T1000 (cell line): ENCODE results near the gene CACNA2D4.

Experiments used
- DNase-seq: peaks from one replicate; lab custom pipeline; 2025; ENCODE audit warnings: mixed read lengths; lab: John Stamatoyannopoulos, UW

CACNA2D4 gene

DNA sequence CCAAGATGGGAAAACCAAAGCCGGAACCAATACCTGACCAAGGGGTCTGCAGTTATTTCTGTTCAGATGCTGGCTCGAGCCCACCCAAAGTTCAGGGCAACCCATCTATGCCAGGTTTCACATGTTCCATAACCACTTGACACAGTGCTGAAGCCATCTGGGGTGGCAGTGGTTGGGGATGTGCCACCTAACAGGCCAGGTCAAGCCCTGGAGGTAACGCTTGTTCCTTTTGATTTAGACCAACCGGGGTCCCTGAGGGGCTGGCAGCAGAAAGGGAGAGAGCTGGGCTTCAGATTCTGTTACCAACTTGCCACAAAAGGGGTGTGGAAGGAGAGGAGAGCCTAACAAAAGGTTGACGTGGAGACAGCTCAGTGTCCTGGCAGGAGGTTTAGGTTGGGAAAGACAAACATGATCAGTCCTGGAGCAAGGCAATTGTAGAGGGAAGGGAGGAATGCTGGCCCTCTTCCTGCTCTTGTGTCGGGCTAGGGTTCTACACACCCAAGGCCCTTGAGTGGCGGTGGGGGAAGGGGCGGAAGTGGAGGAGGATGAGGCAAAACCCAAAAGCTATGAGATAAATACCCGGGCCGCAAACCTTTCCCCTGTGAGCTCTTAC lies 31.9 kb downstream of the CACNA2D4 start:
- DNase-seq = no peak

DNA sequence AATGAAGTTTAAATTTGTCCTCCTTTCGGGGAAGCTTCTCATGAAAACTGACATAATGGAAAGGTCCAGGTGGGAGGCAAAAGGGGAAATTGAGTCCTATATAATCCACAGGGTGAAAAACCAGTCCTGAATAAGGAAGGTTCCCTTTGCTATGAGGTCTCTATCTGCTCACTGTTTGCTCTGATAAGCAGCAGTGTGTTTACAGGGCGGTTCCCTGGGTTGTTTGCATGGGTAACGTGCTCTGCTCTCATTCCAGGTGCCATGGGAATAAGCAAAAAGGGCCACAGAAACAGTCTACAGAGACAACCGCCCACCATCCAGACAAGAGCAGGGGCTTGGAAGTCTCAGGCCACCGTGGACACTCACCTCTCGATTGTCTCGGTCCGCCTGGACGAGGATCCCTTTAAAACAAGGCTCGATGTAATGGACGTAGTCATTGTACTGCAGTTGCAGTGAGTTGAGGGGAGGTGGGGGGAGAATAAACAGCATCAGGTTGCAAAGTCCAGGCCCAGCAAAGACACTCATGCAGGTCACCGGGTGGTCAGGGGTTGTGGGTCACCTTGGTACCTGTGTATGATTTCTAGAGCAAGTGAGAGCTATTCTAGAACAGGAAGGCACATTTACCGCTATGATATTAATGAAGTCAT lies 32.7 kb downstream of the CACNA2D4 start:
- DNase-seq = no peak

DNA sequence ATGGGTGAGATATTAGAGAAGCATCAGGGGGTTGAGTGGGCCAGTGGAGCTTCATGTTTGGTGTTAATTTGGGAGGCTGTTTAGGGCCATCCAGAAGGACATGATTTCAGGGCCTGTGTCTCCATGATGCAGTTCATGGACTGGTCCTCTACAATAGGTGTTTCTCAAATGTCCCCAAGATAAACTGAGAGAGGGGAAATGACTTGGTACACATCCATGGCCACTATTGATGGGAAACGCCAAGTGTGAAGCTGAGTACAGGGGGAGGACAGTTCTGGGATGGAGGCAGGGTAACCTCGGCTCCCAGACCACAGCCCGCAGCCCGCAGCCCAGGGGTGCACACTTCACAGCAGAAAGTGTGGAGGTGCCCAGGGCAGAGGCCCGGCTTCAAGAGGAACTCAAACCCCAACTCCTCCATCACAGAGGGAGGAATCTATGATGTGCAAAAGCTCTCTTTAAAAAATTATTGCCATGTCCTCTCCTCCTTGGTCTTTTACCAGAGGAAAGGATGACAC lies 33.3 kb downstream of the CACNA2D4 start:
- no peak for DNase-seq

DNA sequence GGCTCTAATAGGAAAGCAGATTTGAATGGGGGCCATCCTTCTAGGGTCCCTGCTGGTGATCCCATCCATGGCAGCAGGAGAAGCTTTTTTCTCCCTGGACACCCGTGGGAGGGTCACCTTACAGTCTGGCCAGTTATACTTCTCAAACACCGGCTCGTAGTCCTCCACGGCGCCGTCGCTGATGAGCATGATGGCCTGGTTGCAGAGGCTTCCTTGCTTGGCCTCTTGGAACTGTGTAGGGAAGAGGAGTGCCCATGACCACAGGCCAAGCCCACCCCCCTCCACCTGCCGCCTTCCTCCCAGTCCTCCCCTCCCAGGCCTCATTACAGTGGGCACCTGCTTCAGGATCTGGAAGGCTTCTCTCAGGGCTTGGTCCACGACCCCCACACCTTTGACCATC lies 33.8 kb downstream of the CACNA2D4 start:
- DNase-seq = no peak

DNA sequence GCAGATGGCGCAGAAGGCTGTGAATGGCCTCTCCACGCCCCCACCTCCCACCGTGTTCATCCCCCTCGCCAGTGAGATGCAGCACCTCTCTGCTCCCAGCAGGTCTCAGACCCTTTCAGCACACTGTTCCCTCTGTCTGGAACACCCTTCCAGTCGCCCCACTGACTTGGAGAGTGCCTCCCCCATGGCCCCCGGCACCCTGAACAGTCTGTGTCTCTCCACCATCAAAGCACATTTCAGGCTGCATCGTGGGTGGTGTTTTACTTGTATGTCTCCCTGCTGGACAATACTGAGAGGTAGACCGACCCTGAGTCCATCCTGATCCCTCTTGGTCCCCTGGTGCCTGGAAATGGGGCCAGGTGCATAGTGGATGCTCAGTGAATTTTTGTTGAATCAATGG lies 34.9 kb downstream of the CACNA2D4 start:
- no peak for DNase-seq

DNA sequence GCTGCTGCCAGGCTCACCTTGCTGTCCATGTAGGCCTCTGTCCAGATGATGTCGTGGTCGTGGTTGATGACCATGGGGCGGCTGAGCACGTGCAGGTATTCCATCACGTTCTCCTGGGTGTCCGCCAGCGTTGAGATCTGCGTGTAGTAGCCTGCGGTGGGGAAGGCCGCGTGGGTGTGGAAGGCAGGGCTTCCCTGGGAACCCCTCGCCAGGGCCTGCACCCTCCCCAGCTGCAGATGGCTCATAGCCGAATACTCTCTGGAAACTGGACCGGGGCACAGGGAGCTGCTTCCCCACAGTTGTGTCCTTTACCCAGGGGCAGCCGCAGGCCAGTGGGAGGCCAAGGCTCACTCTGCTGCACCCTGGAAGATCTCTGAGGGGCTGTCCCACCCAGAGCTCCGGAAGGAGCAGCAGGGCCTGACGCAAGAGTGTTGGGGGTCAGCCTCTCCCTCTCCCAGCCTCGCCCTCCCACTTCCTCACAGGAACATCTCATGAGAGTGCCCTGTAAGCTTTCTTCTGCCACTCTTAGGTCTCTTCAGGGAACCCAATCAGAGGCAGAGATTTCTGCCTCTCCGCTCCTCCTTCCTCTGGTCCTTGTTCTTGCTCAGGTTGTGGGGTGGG lies 35.5 kb downstream of the CACNA2D4 start:
- DNase-seq = no peak

DNA sequence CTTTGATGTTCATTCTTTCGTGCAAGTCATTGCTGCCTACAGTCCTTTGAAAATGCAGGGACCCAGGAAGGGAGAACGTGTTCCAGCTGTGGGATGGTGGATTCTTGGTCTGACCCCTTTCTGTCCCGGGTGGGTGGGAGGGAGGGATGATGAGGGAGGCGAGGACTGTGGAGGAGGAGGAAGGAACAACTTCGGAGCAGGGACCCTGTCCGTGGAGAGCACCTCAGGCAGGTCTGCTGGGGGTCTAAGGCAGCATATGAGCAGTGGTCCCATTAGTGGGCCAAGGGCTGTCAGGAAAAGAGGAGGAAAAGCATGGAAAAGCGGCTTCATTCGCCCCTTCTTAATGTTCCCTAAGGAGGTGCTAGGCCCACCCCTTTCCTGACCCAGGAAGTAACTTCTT lies 36.0 kb downstream of the CACNA2D4 start:
- DNase-seq = no peak

DNA sequence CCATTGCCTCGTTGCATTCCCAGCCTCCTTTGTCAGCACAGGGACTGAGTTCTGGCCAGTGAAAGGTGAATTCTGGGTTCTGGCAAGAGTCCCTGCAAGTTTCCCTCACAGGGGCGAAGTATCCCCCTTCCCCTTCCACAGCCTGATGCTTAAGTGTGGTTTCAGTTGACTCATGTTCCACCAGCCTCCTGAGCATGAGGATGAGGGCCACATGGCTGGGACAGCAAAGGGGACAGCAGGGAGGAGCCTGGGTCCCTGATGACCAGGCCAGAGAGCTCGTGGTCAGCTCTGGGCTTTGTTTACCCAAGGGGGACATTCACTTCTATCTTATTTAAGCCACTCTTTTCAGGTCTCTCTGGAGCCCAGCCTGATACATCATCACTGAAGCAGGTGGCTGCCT lies 36.5 kb downstream of the CACNA2D4 start:
- DNase-seq = no peak

DNA sequence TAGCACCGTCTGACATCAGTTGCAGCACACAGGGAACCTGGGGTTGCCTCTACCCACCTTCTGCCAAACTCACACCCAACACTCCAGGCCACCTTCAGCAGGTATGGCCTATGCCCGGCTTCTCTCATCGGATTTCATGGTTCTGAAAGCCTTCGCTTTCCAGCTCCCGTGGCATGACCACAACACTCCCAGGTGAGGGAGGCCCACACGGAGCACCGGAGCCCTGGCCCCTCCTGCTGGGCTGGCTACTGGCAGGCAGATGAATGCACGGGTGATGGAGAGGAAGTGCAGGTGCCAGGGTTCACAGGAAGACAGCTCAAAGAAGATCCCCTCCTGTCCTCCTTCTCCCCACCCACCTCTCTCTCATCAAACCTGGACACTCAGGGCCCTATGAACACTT lies 37.2 kb downstream of the CACNA2D4 start:
- no peak for DNase-seq

DNA sequence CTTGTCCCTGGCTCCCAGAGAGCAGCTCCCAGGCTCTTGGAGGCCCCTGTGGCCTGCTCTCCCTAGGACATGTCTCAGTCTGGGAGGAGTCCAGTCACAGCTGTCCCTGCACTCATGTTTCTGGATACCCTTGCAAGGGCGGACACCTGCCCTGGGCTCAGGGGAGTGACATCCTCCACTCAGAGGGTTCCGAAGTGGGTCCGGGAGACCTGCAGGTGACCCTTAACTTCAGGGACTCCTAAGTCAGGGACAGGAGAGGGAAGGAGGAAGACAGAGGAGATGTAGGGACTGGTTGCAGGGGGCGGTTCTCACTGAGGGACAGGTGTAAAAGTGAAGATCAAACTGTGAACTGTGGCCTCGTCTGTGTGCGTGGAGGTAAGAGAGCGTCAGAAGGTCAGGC lies 37.6 kb downstream of the CACNA2D4 start:
- no peak for DNase-seq

DNA sequence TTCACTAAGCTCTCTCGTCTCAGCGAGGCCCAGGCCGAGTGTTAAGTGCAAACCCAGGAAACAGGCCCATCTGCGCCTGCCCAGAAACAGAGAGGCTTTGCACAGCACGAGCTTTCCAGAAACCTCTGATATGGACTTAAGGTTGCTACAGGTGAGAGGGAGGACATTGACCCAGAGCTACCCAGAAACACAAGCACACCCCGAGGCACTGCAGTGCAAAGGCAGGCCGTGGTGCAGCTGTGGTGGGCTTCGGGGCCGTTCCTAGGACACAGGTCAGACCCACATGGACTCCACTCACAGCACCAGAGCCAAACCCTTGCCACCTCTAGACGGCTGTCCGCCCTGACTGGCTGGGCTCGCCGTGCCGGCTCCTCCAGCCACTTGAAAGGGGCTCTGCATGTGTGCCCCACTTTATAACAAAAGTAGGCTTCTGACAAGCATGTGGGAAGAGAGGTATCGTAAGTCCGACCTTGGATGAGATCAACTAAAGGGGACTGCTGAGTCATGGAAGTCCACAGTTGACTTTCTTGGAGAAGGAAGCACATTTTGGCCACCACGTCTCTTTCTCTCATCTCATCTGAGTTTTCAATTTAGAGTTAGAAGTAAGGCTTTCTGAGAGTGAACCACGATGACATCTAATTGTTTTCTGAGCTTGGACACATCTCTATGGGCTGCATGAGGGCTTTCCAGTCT lies 38.2 kb downstream of the CACNA2D4 start:
- DNase-seq = no peak

DNA sequence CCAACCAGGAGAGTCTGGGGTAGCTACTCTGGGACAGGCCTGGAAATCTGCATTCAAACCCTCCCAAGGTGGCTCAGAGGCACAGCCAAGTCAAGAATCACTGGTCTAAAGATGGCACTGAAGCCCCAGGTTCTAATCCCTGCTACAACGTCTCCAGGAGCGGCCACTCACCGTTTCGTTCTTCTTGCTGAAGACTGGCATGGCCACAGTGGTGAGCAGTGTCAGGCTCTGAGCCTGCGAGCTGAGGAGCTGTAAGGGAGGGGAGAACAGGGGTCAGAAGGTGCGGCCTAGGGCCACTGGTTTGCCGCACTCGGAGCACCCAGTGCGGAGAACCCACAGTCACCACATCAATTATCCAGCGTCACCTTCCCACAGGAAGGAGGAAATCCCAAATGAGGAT lies 38.8 kb downstream of the CACNA2D4 start:
- DNase-seq = no peak

DNA sequence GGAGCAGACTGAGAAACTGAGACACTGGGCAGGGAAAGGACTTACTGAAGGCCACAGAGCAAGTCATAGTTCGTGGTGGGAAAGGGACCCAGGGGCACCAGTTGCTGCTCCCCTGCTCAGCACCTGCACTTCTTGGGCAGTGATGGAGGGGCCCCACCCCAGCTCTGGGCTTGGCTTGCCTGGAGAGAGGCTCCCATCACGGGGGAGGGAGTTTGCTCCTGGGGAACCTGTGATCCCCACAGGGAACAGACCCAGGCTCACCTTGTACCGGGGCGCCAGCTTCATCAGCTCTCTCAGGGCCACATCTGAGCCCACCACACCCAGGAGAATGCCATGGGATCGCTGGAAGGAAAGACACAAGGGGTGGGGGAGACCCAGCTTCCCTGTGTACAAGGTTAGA lies 39.8 kb downstream of the CACNA2D4 start:
- DNase-seq = no peak

DNA sequence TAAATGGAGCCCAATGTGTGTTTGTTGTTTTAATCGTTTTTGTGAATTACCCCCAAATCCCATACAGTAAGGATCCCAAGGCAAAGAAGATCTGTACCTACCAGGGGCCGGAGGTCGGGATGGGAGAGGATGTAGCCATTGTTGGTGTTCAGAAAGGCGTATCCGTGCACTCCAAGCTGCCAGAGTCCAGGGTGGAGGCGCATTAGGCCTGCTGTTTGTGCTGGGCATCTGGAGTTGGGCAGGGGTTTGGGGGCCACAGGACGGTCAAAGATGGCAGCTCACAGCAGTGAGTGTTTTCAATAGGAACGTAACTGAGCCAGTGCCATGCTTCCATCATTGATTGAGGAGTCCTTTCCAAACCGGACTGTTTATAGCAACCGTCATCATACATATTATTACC lies 40.2 kb downstream of the CACNA2D4 start:
- DNase-seq = no peak

DNA sequence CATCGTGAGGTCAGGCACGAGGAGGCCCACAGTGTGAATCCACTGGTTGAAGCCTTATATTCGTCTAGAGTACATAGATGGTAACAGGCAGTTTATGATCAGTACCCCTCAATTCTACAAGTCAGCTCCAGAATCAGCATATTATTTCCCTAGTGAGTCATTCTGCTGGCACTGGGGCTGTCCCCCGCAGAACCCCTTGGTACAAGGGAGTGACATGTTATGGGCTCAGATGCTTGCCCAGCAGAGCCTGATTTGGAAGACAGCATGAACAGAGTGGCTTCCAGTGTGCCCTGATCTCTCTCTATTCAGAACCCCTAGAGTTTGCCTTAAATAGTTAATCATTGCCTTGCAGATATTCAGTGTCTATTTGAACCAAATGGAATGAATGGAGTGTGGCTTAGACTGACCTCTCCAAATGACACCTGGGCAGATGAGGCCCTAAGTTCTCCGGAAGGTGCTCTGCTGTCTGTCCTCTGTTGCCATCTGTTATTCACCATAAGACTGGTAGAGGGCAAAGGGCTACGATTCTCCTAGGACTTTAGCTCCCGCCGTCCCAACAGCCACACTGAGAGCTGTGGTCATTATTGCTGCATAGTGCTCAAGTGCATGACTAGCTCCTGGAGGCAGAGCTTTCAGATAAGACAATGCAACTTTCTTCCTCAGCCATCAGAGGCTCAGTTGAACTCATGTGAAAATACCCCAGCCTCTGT lies 41.1 kb downstream of the CACNA2D4 start:
- no peak for DNase-seq

DNA sequence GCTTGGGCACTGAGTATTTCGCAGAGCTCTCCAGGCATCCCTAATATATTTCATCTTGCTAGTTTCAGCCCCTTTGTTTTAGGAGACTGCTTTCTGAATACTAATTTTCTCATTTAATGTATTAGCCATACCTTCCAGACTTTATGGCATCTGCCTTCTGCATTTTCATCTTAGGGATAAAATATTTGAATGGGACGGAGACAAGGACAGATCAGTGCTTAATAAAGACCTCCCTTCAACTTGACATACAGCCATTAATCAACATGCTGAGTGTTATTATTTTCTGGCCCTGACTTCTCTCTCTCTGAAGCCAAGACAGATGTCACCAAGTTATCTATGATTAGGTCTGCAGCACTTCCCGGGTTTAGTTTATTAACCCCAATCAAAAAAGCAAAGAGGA lies 42.4 kb downstream of the CACNA2D4 start:
- no peak for DNase-seq

DNA sequence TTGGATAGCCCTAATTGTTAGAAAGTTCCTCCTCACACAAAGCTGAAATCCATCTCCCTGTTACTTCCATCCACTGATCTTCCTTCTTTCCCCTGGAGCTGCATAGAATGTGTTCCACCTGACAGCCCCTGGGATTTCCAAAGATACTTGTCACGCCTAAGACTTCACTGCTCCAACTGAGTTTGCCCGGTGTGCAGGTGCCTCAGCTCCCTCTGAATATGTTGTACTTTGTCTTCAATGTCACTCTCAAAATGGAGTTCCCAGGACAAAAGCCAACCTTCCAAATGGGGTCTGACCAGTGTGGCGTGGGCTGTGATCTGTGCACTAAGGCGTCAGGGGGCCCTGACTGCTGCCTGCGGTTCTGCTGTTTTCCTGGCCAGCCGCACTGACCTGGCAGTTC lies 42.8 kb downstream of the CACNA2D4 start:
- DNase-seq = no peak

DNA sequence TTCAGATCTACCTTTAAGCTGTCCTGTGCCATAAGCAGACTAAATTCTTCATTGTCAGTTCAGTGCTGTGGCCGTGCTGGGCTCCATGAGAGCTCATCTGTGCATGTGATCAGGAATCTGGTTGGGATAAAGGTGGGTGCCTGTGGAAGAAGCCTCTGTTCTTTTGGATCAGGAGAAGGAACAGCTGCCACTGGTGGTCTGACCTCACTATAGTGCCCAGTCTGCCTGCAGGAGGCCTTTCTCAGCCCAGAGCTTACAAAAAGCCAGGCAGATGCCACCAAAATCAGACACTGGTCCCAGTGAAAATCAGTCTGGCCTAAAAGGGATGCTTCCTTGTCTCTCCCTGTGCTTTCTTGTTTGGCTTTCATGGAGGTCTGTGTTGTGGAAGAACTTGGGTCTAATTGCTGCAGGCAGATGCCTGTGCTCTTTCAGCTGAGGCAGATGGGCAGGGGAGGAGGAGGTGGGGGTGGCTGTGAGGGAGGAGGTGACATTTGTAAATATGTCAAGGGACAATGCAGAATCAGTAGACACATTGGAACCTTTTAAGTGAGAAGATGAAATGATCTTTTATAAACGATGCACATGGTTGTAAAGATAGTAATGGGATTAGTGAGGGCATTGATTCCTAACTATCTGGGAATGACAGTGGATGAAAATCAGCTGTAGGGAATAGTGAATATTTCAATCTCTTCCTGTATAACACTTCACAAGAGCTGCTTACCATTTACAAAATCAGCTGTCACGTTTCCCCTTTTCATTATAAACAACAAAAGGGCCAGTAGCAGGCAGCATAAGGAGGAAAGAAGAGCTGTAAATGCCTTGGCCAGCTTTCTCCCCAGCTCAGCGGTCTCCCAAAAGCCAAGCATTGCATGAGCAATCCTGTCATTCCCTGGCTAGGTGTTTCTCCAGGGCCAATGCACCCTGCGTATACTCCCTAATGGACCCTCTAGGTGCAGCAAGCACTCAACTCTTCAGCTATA lies 44.6 kb downstream of the CACNA2D4 start:
- no peak for DNase-seq

DNA sequence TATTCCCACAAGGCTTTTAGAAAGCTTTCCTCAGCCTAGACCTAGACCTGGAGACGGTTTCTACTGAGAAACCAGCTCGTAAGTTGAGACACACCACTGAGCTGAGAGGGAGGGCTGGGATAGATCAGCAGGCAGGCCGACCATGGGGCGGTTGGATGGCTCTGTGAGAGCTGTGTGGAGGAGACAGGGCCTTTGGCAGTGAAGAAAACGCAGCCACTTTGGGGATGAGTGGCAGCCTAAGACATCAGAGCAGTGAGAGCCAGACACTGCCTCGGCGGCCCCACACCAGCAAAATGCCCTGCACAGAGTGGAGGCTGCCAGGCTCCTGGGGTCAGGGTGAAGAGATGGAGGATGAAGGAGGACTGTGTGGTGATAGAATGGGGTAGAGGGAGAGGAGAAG lies 46.0 kb downstream of the CACNA2D4 start:
- no peak for DNase-seq

DNA sequence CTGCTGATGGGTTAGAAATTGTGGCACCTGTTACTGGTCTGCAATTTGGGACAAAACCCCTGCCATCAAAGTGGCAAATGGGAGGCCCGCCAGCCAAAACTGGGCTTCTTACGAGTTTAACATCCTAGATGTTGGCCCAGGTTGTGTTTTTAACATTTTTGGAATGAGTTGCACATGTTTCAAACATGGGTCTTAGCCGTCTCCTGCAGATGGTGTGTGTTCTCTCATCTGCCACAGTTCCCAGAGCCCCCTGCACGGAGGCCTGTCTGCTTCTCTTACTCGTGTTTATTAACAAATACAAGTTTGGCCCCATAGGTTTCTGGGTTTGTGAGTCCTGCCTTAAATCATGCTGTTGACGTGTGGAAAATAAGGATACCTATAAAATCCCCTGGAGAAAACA lies 46.5 kb downstream of the CACNA2D4 start:
- no peak for DNase-seq
